Neuronal stem cell (in vitro differentiated cells): ENCODE data around the gene SF3B2.
"Not testable (repeated sequence)": the region's sequence is repeated elsewhere in the genome, so short reads cannot be mapped to it uniquely, and the experiment has no call there.

Experiments
- DNase-seq: peaks from one replicate; pipeline ENCODE4 v3.0.0-alpha.2; 2013; ENCODE audit warnings: low spot score
- H2AFZ ChIP-seq: one replicate; pipeline ENCODE4 v1.6.1; 2013; ENCODE audit warnings: mild to moderate bottlenecking, low read length, inconsistent platforms
- H2AK5ac ChIP-seq: 2 replicates; pipeline ENCODE4 v1.6.1; 2013; ENCODE audit warnings: low read depth, mild to moderate bottlenecking, inconsistent platforms, low read length, moderate library complexity, mixed read lengths
- H2BK120ac ChIP-seq: 2 replicates; pipeline ENCODE4 v1.6.1; 2013; ENCODE audit warnings: low read depth, mild to moderate bottlenecking, inconsistent platforms, low read length, moderate library complexity, mixed read lengths
- H2BK12ac ChIP-seq: one replicate; pipeline ENCODE4 v1.6.1; 2013; ENCODE audit warnings: low read length, inconsistent platforms
- H2BK15ac ChIP-seq: 2 replicates; pipeline ENCODE4 v1.6.1; 2013; ENCODE audit warnings: mild to moderate bottlenecking, low read length, inconsistent platforms, mixed read lengths
- H2BK5ac ChIP-seq: one replicate; pipeline ENCODE4 v1.6.1; 2013; ENCODE audit warnings: inconsistent platforms, mild to moderate bottlenecking, low read length, moderate library complexity
- H3K14ac ChIP-seq: one replicate; pipeline ENCODE4 v1.6.1; 2013; ENCODE audit warnings: low read length, inconsistent platforms
- H3K18ac ChIP-seq: 2 replicates; pipeline ENCODE4 v1.6.1; 2013; ENCODE audit warnings: low read length, inconsistent platforms
- H3K23ac ChIP-seq: 2 replicates; pipeline ENCODE4 v1.6.1; 2013; ENCODE audit warnings: low read depth, mild to moderate bottlenecking, mixed read lengths, low read length, inconsistent platforms; ENCODE audit not compliant: poor library complexity
- H3K27ac ChIP-seq: replicated peaks from 3 replicates; pipeline ENCODE4 v1.5.1; 2013; ENCODE audit warnings: low read length, inconsistent platforms
- H3K27me3 ChIP-seq, 3 experiments: 2 replicates each; pipeline ENCODE4 v1.6.1; 2013; ENCODE audit warnings: low read length in 3 of 3, mild to moderate bottlenecking in 2 of 3, inconsistent platforms in 1 of 3, low read depth in 1 of 3, mixed read lengths in 1 of 3, moderate library complexity in 1 of 3; ENCODE audit not compliant: control insufficient read depth in 3 of 3, insufficient read depth in 3 of 3
- H3K36me3 ChIP-seq, 2 donors: replicated peaks in 1 of 2; 2 replicates each; pipeline ENCODE4 v1.6.1; 2013; ENCODE audit warnings: low read length in 2 of 2; ENCODE audit not compliant: control insufficient read depth in 2 of 2, insufficient read depth in 2 of 2
- H3K4ac ChIP-seq: 2 replicates; pipeline ENCODE4 v1.6.1; 2013; ENCODE audit warnings: inconsistent platforms, mild to moderate bottlenecking, low read length, moderate library complexity
- H3K4me1 ChIP-seq, 2 donors: 1 replicate in 1 of 2; 2 replicates in 1 of 2; pipeline ENCODE4 v1.6.1; 2013; ENCODE audit warnings: low read length in 2 of 2, low read depth in 1 of 2; ENCODE audit not compliant: control insufficient read depth in 2 of 2, insufficient read depth in 1 of 2
- H3K4me2 ChIP-seq: one replicate; pipeline ENCODE4 v1.6.1; 2013; ENCODE audit warnings: mild to moderate bottlenecking, low read length, inconsistent platforms; ENCODE audit not compliant: insufficient read depth, poor library complexity, severe bottlenecking
- H3K4me3 ChIP-seq, 2 donors: 2 replicates each; pipeline ENCODE4 v1.5.1; 2013; ENCODE audit warnings: low read length in 2 of 2, mild to moderate bottlenecking in 2 of 2, inconsistent platforms in 1 of 2, moderate library complexity in 1 of 2
- H3K79me1 ChIP-seq: one replicate; pipeline ENCODE4 v1.6.1; 2013; ENCODE audit warnings: low read depth, mild to moderate bottlenecking, inconsistent platforms, low read length, moderate library complexity
- H3K9ac ChIP-seq: one replicate; pipeline ENCODE4 v1.6.1; 2013; ENCODE audit warnings: mild to moderate bottlenecking, low read depth, low read length, inconsistent platforms; ENCODE audit not compliant: poor library complexity
- H3K9me3 ChIP-seq, 2 donors: replicated peaks in 1 of 2; 2 replicates each; pipeline versions ENCODE3 to v1.6.1; 2013; ENCODE audit warnings: low read length in 2 of 2, mild to moderate bottlenecking in 2 of 2, inconsistent platforms in 1 of 2, low read depth in 1 of 2, mixed read lengths in 1 of 2, moderate library complexity in 1 of 2; ENCODE audit not compliant: control insufficient read depth in 2 of 2, insufficient read depth in 1 of 2
- H4K8ac ChIP-seq: one replicate; pipeline ENCODE4 v1.6.1; 2013; ENCODE audit warnings: low read depth, mild to moderate bottlenecking, inconsistent platforms, low read length, moderate library complexity
- H4K91ac ChIP-seq: one replicate; pipeline ENCODE4 v1.6.1; 2013; ENCODE audit warnings: low read length, low read depth, mild to moderate bottlenecking, inconsistent platforms; ENCODE audit not compliant: poor library complexity
- WGBS, 2 donors: extraction: QIAGEN DNeasy Blood & Tissue Kit; methylation state at CpG; one replicate each; pipeline ENCODE4 v1.1.7; 2013; ENCODE audit warnings: missing lambda C conversion rate in 2 of 2, mixed read lengths in 1 of 2; ENCODE audit not compliant: insufficient read length in 2 of 2, insufficient replicate concordance in 1 of 2; ENCODE audit errors: extremely low coverage in 2 of 2; 5-methylcytosine and 5-hydroxymethylcytosine counted together

Gene SF3B2

GRCh38 chr11:66087148-66087908, 35.2 kb downstream of the SF3B2 start:
- no peaks in the 10 kb centered on the region for H3K27me3 ChIP-seq
- no peak overlapping the region for H4K8ac ChIP-seq
- H3K4me2 ChIP-seq = no peak overlapping the region
- no peak overlapping the region for H2BK5ac ChIP-seq
- H4K91ac ChIP-seq = no peak overlapping the region
- no peak overlapping the region for H3K27ac ChIP-seq
- H3K4me1 ChIP-seq = no peaks in the 10 kb centered on the region
- no peak overlapping the region for H3K9ac ChIP-seq
- no peak overlapping the region for H3K4ac ChIP-seq
- no peak overlapping the region for H2BK15ac ChIP-seq
- no peak for DNase-seq
- H3K14ac ChIP-seq = no peak overlapping the region
- no peaks in the 10 kb centered on the region for H3K79me1 ChIP-seq
- no peak overlapping the region for H2AFZ ChIP-seq
- H3K23ac ChIP-seq = no peak overlapping the region
- no peaks in the 10 kb centered on the region for H3K36me3 ChIP-seq
- no peak overlapping the region for H2BK12ac ChIP-seq
- no peaks in the 10 kb centered on the region for H3K9me3 ChIP-seq
- no peak overlapping the region for H3K18ac ChIP-seq
- no CpG with 5 or more reads among the region's 9 CpGs for WGBS, 2 donors
- H3K4me3 ChIP-seq = no peak overlapping the region
- no peak overlapping the region for H2AK5ac ChIP-seq
- no peak overlapping the region for H2BK120ac ChIP-seq

GRCh38 chr11:66089067-66089466, 36.9 kb downstream of the SF3B2 start:
- Histone ChIP-seq H3K4me3 (no peak overlapping the region), H2BK5ac (no peak overlapping the region), H2AFZ (no peak overlapping the region), H4K91ac (no peak overlapping the region), H2BK120ac (no peak overlapping the region), H3K14ac (no peak overlapping the region), H3K4ac (no peak overlapping the region), H3K23ac (no peak overlapping the region), H4K8ac (no peak overlapping the region), H3K79me1 (no peaks in the 10 kb centered on the region), H2AK5ac (no peak overlapping the region), H3K18ac (no peak overlapping the region), H3K4me2 (no peak overlapping the region), H2BK15ac (no peak overlapping the region), H3K27me3 (no peaks in the 10 kb centered on the region), H3K9ac (no peak overlapping the region), H3K27ac (no peak overlapping the region), H3K36me3 (no peaks in the 10 kb centered on the region), H3K4me1 (no peaks in the 10 kb centered on the region), H2BK12ac (no peak overlapping the region), H3K9me3 (no peaks in the 10 kb centered on the region)
- WGBS, 2 donors = no CpG with 5 or more reads among the region's 3 CpGs
- no peak for DNase-seq

- Histone ChIP-seq H3K4me3 (no peak overlapping the region), H2BK15ac (no peak overlapping the region), H3K27me3 (no peaks in the 10 kb centered on the region), H3K27ac (no peak overlapping the region), H2BK120ac (no peak overlapping the region), H3K23ac (no peak overlapping the region), H3K4me1 (no peaks in the 10 kb centered on the region), H3K79me1 (no peaks in the 10 kb centered on the region), H2AFZ (no peak overlapping the region), H2BK12ac (no peak overlapping the region), H4K8ac (no peak overlapping the region), H3K4ac (no peak overlapping the region), H3K9me3 (no peaks in the 10 kb centered on the region), H4K91ac (no peak overlapping the region), H3K18ac (no peak overlapping the region), H3K14ac (no peak overlapping the region), H2BK5ac (no peak overlapping the region), H3K36me3 (no peaks in the 10 kb centered on the region), H3K9ac (no peak overlapping the region), H3K4me2 (no peak overlapping the region), H2AK5ac (no peak overlapping the region)
- no peak for DNase-seq
- WGBS, 2 donors = no CpG with 5 or more reads among the region's 4 CpGs
These were observed 38.1 kb downstream of the SF3B2 start for GRCh38 chr11:66090288-66090687.

DNA sequence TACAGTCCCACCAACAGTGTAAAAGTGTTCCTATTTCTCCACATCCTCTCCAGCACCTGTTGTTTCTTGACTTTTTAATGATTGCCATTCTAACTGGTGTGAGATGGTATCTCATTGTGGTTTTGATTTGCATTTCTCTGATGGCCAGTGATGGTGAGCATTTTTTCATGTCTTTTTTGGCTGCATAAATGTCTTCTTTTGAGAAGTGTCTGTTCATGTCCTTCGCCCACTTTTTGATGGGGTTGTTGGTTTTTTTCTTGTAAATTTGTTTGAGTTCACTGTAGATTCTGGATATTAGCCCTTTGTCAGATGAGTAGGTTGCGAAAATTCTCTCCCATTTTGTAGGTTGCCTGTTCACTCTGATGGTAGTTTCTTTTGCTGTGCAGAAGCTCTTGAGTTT, 40.0 kb downstream of the SF3B2 start:
- not testable (repeated sequence) for H3K9ac ChIP-seq, H3K18ac ChIP-seq, H3K36me3 ChIP-seq, H4K8ac ChIP-seq, H2AK5ac ChIP-seq, H3K23ac ChIP-seq, H3K4ac ChIP-seq, H2BK5ac ChIP-seq, DNase-seq, H3K27me3 ChIP-seq, H3K4me1 ChIP-seq, H3K4me3 ChIP-seq, H3K27ac ChIP-seq, H2AFZ ChIP-seq, H2BK120ac ChIP-seq, H2BK12ac ChIP-seq, H3K79me1 ChIP-seq, H2BK15ac ChIP-seq, H4K91ac ChIP-seq, H3K4me2 ChIP-seq, H3K14ac ChIP-seq, H3K9me3 ChIP-seq
- WGBS, 2 donors = no CpG with 5 or more reads among the region's 2 CpGs
